Mesenteric fat pad (tissue), 1 donor: ENCODE data around the gene GZMB. TPM values are rescaled to one million over a fixed set of nuclear protein-coding genes. Genes with fewer than 3 reads are reported as not detected.

Source experiments
- total RNA-seq: library from RNA; stranded (reverse); fragmentation: NEBNext Ultra II Directional; extraction: Animal tissue kit (Norgen Biotek cat#: 25700); gene quantifications from one replicate; pipeline ENCODE4 v1.2.1, GENCODE V29; 2021
- donor health status: DM: yes; HTN: yes; CAD: no.

The GZMB gene
- total RNA-seq, 1 donor from 2014 or later, result 2.0 TPM

Other genes with a start within 250 kb of the GZMB start
- 11.7 TPM for gene NYNRIN, start 235.2 kb downstream of the GZMB start, total RNA-seq
- 5.0 TPM for gene CBLN3, start 204.5 kb downstream of the GZMB start, total RNA-seq
- 41.4 TPM for gene KHNYN, start 204.2 kb downstream of the GZMB start, total RNA-seq
- gene SDR39U1, start 191.4 kb downstream of the GZMB start, total RNA-seq, result 50.1 TPM
- gene CMA1, start 125.9 kb downstream of the GZMB start, total RNA-seq, result 1.4 TPM
- 6.3 TPM for gene CTSG, start 57.9 kb downstream of the GZMB start, total RNA-seq
- not detected for gene GZMH, start 24.5 kb downstream of the GZMB start, total RNA-seq